ENCODE results near the gene FLRT1.

Gene FLRT1

GRCh38 chr11:64007160-64007628 is 28.5 kb upstream of the FLRT1 start:
- no peak for TF ChIP-seq CTCF (IDR thresholded peaks at IDR 0.05; ENCODE audit: low read depth, low read length)
- H3K4me3 ChIP-seq (replicated peaks in 1 of 2; ENCODE audit: low read depth in 2 of 2, low read length in 2 of 2), result peak overlapping the region; percentile 8 to 48

GRCh38 chr11:64007629-64008282 is 28.0 kb upstream of the FLRT1 start:
- TF ChIP-seq CTCF (IDR thresholded peaks at IDR 0.05; ENCODE audit: low read depth, low read length), result peak; percentile 39
- peak overlapping the region; percentile 22 to 48 for H3K4me3 ChIP-seq (replicated peaks in 1 of 2; ENCODE audit: low read depth in 2 of 2, low read length in 2 of 2)
- DNase-seq (ENCODE audit: low read depth in 2 of 2), result peak; percentile 38 to 41

More at GRCh38 chr11:64007160-64007628, 28.5 kb upstream of the FLRT1 start:
- DNase-seq (ENCODE audit: low read depth in 2 of 2), result peak; percentile 17 to 25

- no peak for TF ChIP-seq CTCF (IDR thresholded peaks at IDR 0.05; ENCODE audit: low read depth, low read length)
- H3K4me3 ChIP-seq (replicated peaks in 1 of 2; ENCODE audit: low read depth in 2 of 2, low read length in 2 of 2), result no peak overlapping the region
- DNase-seq (ENCODE audit: low read depth in 2 of 2), result no peak
These were observed 27.3 kb upstream of the FLRT1 start for GRCh38 chr11:64008283-64008913.

- DNase-seq (ENCODE audit: low read depth in 2 of 2), result no peak
- TF ChIP-seq CTCF (IDR thresholded peaks at IDR 0.05; ENCODE audit: low read depth, low read length), result no peak
- no peak overlapping the region for H3K4me3 ChIP-seq (replicated peaks in 1 of 2; ENCODE audit: low read depth in 2 of 2, low read length in 2 of 2)
These were observed 26.7 kb upstream of the FLRT1 start for GRCh38 chr11:64008914-64009633.

- DNase-seq (ENCODE audit: low read depth in 2 of 2), result no peak
- TF ChIP-seq CTCF (IDR thresholded peaks at IDR 0.05; ENCODE audit: low read depth, low read length), result no peak
These were observed 26.0 kb upstream of the FLRT1 start for GRCh38 chr11:64009710-64010109.

GRCh38 chr11:64010783-64011182 is 24.9 kb upstream of the FLRT1 start:
- H3K4me3 ChIP-seq (replicated peaks in 1 of 2; ENCODE audit: low read depth in 2 of 2, low read length in 2 of 2), result no peak overlapping the region
- no peak for DNase-seq (ENCODE audit: low read depth in 2 of 2)
- no peak for TF ChIP-seq CTCF (IDR thresholded peaks at IDR 0.05; ENCODE audit: low read depth, low read length)

More at GRCh38 chr11:64009710-64010109, 26.0 kb upstream of the FLRT1 start:
- no peak overlapping the region for H3K4me3 ChIP-seq (replicated peaks in 1 of 2; ENCODE audit: low read depth in 2 of 2, low read length in 2 of 2)

All from cardiac fibroblast (primary cell).